ENCODE results near the gene USO1.

USO1 gene

GRCh38 chr4:75777589-75777988, 53.2 kb downstream of the USO1 start:
- no peak for TF ChIP-seq CTCF (IDR thresholded peaks at IDR 0.05; ENCODE audit: control extremely low read depth, extremely low read depth, low read depth, missing control alignments)
- ChIA-PET POLR2A (no interaction called here), CTCF (no interaction called here)
- no peak for DNase-seq (ENCODE audit: extremely low spot score)

- no peak for DNase-seq (ENCODE audit: extremely low spot score)
- no peak for TF ChIP-seq CTCF (IDR thresholded peaks at IDR 0.05; ENCODE audit: control extremely low read depth, extremely low read depth, low read depth, missing control alignments)
- POLR2A ChIA-PET, result no interaction called here
- CTCF ChIA-PET, result interaction anchor here (1.0 to 2.3 kb wide), 8 partner anchors 10 to 223 kb away, joined by 3 to 12 read pairs (median 4); partner anchors contain the start of gene ODAPH
These were observed 54.9 kb downstream of the USO1 start for GRCh38 chr4:75779105-75779757.

GRCh38 chr4:75781305-75781704, 56.9 kb downstream of the USO1 start:
- DNase-seq (ENCODE audit: extremely low spot score), result no peak
- TF ChIP-seq CTCF (IDR thresholded peaks at IDR 0.05; ENCODE audit: control extremely low read depth, extremely low read depth, low read depth, missing control alignments), result no peak
- CTCF ChIA-PET, result interaction anchor here (0.8 to 1.3 kb wide), 2 partner anchors 13 to 14 kb away, joined by 3 to 4 read pairs; no protein-coding TSS in a partner anchor
- POLR2A ChIA-PET, result no interaction called here

- TF ChIP-seq CTCF (IDR thresholded peaks at IDR 0.05; ENCODE audit: control extremely low read depth, extremely low read depth, low read depth, missing control alignments), result no peak
- CTCF ChIA-PET, result no interaction called here
These were observed 62.1 kb downstream of the USO1 start for GRCh38 chr4:75786526-75786925.

GRCh38 chr4:75786938-75787337, 62.6 kb downstream of the USO1 start:
- no peak for TF ChIP-seq CTCF (IDR thresholded peaks at IDR 0.05; ENCODE audit: control extremely low read depth, extremely low read depth, low read depth, missing control alignments)
- ChIA-PET CTCF (no interaction called here), POLR2A (interaction anchor here (0.6 kb wide), 1 partner anchor 141 kb away, joined by 4 read pairs; no protein-coding TSS in a partner anchor)
- DNase-seq (ENCODE audit: extremely low spot score), result no peak

More at GRCh38 chr4:75786526-75786925, 62.1 kb downstream of the USO1 start:
- DNase-seq (ENCODE audit: extremely low spot score), result no peak
- POLR2A ChIA-PET, result no interaction called here

GRCh38 chr4:75790024-75790423, 65.6 kb downstream of the USO1 start:
- POLR2A ChIA-PET, result no interaction called here
- no peak for TF ChIP-seq CTCF (IDR thresholded peaks at IDR 0.05; ENCODE audit: control extremely low read depth, extremely low read depth, low read depth, missing control alignments)
- CTCF ChIA-PET, result no interaction called here
- no peak for DNase-seq (ENCODE audit: extremely low spot score)

Data from GM10248 (cell line).